Neural progenitor cell (in vitro differentiated cells): ENCODE results near the gene KLK10. TPM values are rescaled to one million over a fixed set of nuclear protein-coding genes. Genes with fewer than 3 reads are reported as not detected.

Experiments
- DNase-seq: peaks from one replicate; pipeline ENCODE4 v3.0.0-alpha.2; 2016; ENCODE audit warnings: low spot score
- H2AFZ ChIP-seq: fragments of 200-600 bp; sonication (generic); replicated peaks from 2 replicates; pipeline ENCODE4 v1.6.1; 2016; ENCODE audit warnings: antibody characterized with exemption
- H3F3A ChIP-seq: fragments of 200-600 bp; sonication (generic); 2 replicates; pipeline ENCODE4 v1.6.1; 2016; ENCODE audit warnings: antibody characterized with exemption, low read depth
- H3K27ac ChIP-seq: fragments of 200-600 bp; sonication (generic); 2 replicates; pipeline ENCODE4 v1.5.1; 2016; ENCODE audit warnings: mild to moderate bottlenecking
- H3K27me3 ChIP-seq: fragments of 200-600 bp; sonication (generic); 2 replicates; pipeline ENCODE4 v1.6.1; 2016; ENCODE audit warnings: mild to moderate bottlenecking, moderate library complexity
- H3K36me3 ChIP-seq: fragments of 200-600 bp; sonication (generic); 2 replicates; pipeline ENCODE4 v1.5.1; 2016
- H3K4me1 ChIP-seq: fragments of 200-600 bp; sonication (generic); 2 replicates; pipeline ENCODE4 v1.6.1; 2016; ENCODE audit warnings: mixed run types
- H3K4me2 ChIP-seq: fragments of 200-600 bp; sonication (generic); 2 replicates; pipeline ENCODE4 v1.6.1; 2016
- H3K4me3 ChIP-seq: fragments of 200-600 bp; sonication (generic); 2 replicates; pipeline ENCODE4 v1.5.1; 2016
- H3K79me2 ChIP-seq: fragments of 200-600 bp; sonication (generic); 2 replicates; pipeline ENCODE4 v1.6.1; 2016; ENCODE audit warnings: low read depth
- H3K9ac ChIP-seq: fragments of 200-600 bp; sonication (generic); 2 replicates; pipeline ENCODE4 v1.6.1; 2016
- H3K9me3 ChIP-seq: fragments of 200-600 bp; sonication (generic); 2 replicates; pipeline ENCODE4 v1.5.1; 2016; ENCODE audit warnings: low read depth
- H4K20me1 ChIP-seq: fragments of 200-600 bp; sonication (generic); 2 replicates; pipeline ENCODE4 v1.6.1; 2016; ENCODE audit warnings: low read depth
- H3K27ac Mint-ChIP-seq: 3 replicates; pipeline ENCODE4 v1.8.0; 2021; ENCODE audit warnings: mixed read lengths
- H3K27me3 Mint-ChIP-seq: 2 replicates; pipeline ENCODE4 v1.8.0; 2022; ENCODE audit warnings: low read depth, mild to moderate bottlenecking, inconsistent platforms, moderate library complexity, mixed read lengths; ENCODE audit not compliant: insufficient read depth
- H3K36me3 Mint-ChIP-seq: 3 replicates; pipeline ENCODE4 v1.8.0; 2021; ENCODE audit warnings: mixed read lengths
- H3K4me1 Mint-ChIP-seq: 3 replicates; pipeline ENCODE4 v1.8.0; 2021; ENCODE audit warnings: mixed read lengths
- H3K4me3 Mint-ChIP-seq: 3 replicates; pipeline ENCODE4 v1.8.0; 2021; ENCODE audit warnings: mild to moderate bottlenecking, moderate library complexity, mixed read lengths
- H3K9me3 Mint-ChIP-seq: 3 replicates; pipeline ENCODE4 v1.8.0; 2020; ENCODE audit warnings: mixed read lengths
- CTCF ChIP-seq: fragments of 200-600 bp; sonication (generic); IDR thresholded peaks from 2 replicates; pipeline ENCODE4 v1.5.1; 2017; ENCODE audit warnings: antibody characterized with exemption, mild to moderate bottlenecking
- EZH2 ChIP-seq: fragments of 200-600 bp; sonication (generic); IDR thresholded peaks from 2 replicates; pipeline ENCODE4 v1.6.1; 2017; ENCODE audit warnings: antibody characterized with exemption, mild to moderate bottlenecking, moderate library complexity
- EZH2phosphoT487 ChIP-seq: fragments of 200-600 bp; sonication (generic); IDR thresholded peaks from 2 replicates; pipeline ENCODE4 v1.6.1; 2017; ENCODE audit warnings: antibody characterized with exemption
- total RNA-seq: library from RNA; depleted of rRNA; stranded (reverse); fragments of >200 nt; gene quantifications from 2 replicates; pipeline ENCODE4 v1.2.3, GENCODE V29; 2015; ENCODE audit warnings: low replicate concordance

Gene KLK10
- total RNA-seq, 1 donor from 2014 or later = not detected

- H3K27me3 Mint-ChIP-seq = peaks cover 56% of the 10 kb centered on the region
- Histone ChIP-seq H3K9me3 (no peaks in the 10 kb centered on the region), H3K4me2 (no peak overlapping the region), H3K9ac (no peak overlapping the region), H3K4me3 (no peak overlapping the region), H2AFZ (no peak overlapping the region), H4K20me1 (no peaks in the 10 kb centered on the region), H3K4me1 (peaks cover 6% of the 10 kb centered on the region), H3K27me3 (peaks cover 55% of the 10 kb centered on the region), H3F3A (peaks cover 12% of the 10 kb centered on the region), H3K36me3 (no peaks in the 10 kb centered on the region), H3K79me2 (no peaks in the 10 kb centered on the region), H3K27ac (no peak overlapping the region)
- H3K36me3 Mint-ChIP-seq = no peaks in the 10 kb centered on the region
- H3K27ac Mint-ChIP-seq = no peak overlapping the region
- H3K4me3 Mint-ChIP-seq = peak overlapping the region; percentile 64
- peaks cover 13% of the 10 kb centered on the region for H3K9me3 Mint-ChIP-seq
- TF ChIP-seq EZH2phosphoT487 (no peak), CTCF (no peak), EZH2 (no peak)
- DNase-seq = no peak
- peaks cover 9% of the 10 kb centered on the region for H3K4me1 Mint-ChIP-seq
These were observed 5.3 kb downstream of the KLK10 start for GRCh38 chr19:51014242-51014641.

GRCh38 chr19:51012661-51013190 is 6.8 kb downstream of the KLK10 start:
- Mint-ChIP-seq H3K36me3 (no peaks in the 10 kb centered on the region), H3K27me3 (peaks cover 44% of the 10 kb centered on the region), H3K4me1 (peaks cover 6% of the 10 kb centered on the region)

GRCh38 chr19:51010066-51010795 is 9.3 kb downstream of the KLK10 start:
- no peaks in the 10 kb centered on the region for H3K4me1 Mint-ChIP-seq
- no peak overlapping the region for H3K27ac Mint-ChIP-seq
- H3K36me3 Mint-ChIP-seq = no peaks in the 10 kb centered on the region
- no peak overlapping the region for H3K27ac ChIP-seq
- no peaks in the 10 kb centered on the region for H3K4me1 ChIP-seq
- DNase-seq = no peak
- H3K9me3 ChIP-seq = no peaks in the 10 kb centered on the region
- no peak overlapping the region for H2AFZ ChIP-seq
- peaks cover 53% of the 10 kb centered on the region for H3K27me3 ChIP-seq
- no peaks in the 10 kb centered on the region for H4K20me1 ChIP-seq
- no peak for TF ChIP-seq EZH2phosphoT487
- TF ChIP-seq CTCF = no peak
- no peak for TF ChIP-seq EZH2
- H3F3A ChIP-seq = no peaks in the 10 kb centered on the region
- H3K9me3 Mint-ChIP-seq = no peaks in the 10 kb centered on the region
- peaks cover 23% of the 10 kb centered on the region for H3K27me3 Mint-ChIP-seq
- H3K36me3 ChIP-seq = no peaks in the 10 kb centered on the region
- H3K79me2 ChIP-seq = no peaks in the 10 kb centered on the region
- H3K9ac ChIP-seq = no peak overlapping the region
- H3K4me2 ChIP-seq = no peak overlapping the region
- no peak overlapping the region for H3K4me3 Mint-ChIP-seq
- H3K4me3 ChIP-seq = no peak overlapping the region

More at GRCh38 chr19:51012661-51013190, 6.8 kb downstream of the KLK10 start:
- Histone ChIP-seq H3K4me1 (no peaks in the 10 kb centered on the region), H3F3A (peaks cover 8% of the 10 kb centered on the region), H4K20me1 (no peaks in the 10 kb centered on the region), H3K4me3 (no peak overlapping the region), H3K27ac (no peak overlapping the region), H3K79me2 (no peaks in the 10 kb centered on the region), H3K27me3 (peaks cover 53% of the 10 kb centered on the region), H2AFZ (no peak overlapping the region), H3K36me3 (no peaks in the 10 kb centered on the region), H3K9me3 (no peaks in the 10 kb centered on the region), H3K9ac (no peak overlapping the region), H3K4me2 (no peak overlapping the region)
- DNase-seq = no peak
- Mint-ChIP-seq H3K9me3 (peaks cover 10% of the 10 kb centered on the region), H3K4me3 (no peak overlapping the region), H3K27ac (no peak overlapping the region)
- TF ChIP-seq CTCF = no peak
- no peak for TF ChIP-seq EZH2phosphoT487
- no peak for TF ChIP-seq EZH2
